ENCODE measurements around the gene CFAP97. TPM values are rescaled to one million over a fixed set of nuclear protein-coding genes. Genes with fewer than 3 reads are reported as not detected.

CFAP97 gene
- total and polyA plus RNA-seq, 2 donors (not counting 1 experiment from before 2014, with no cell fraction given) = 39.3 to 50.8 TPM

DNA sequence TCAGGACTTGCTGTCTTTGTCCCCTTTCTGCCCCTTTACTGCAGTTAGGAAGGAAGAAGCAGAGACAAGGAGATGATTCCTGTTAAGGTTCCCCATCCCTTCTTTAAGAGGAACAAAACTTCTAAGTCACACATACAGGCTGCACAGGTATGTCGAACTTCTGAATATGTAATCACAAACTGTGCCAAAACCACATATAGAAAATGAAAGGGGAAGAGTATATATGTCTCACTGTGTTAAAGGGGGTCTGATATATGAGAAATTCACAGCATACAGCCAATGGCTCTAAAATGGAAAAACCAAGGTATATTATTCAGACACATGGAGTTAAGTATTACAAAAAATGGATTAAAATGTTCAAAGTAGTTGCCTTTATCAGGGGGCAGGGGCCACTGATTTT lies 11.7 kb downstream of the CFAP97 start:
- Histone ChIP-seq H3K36me3 (ENCODE audit: control insufficient read depth, insufficient read depth, low read length) (peaks cover 6% of the 10 kb centered on the region), H3K9ac (ENCODE audit: insufficient read depth, low read length) (no peak overlapping the region), H3K4me1 (ENCODE audit: control insufficient read depth, extremely low read depth, insufficient read depth, low read length) (no peaks in the 10 kb centered on the region), H3K4me2 (ENCODE audit: extremely low read depth, insufficient read depth, low read length) (no peak overlapping the region), H2AFZ (ENCODE audit: low read length) (no peak overlapping the region), H3K9me3 (ENCODE audit: control insufficient read depth, insufficient read depth, low read depth, low read length) (no peaks in the 10 kb centered on the region), H3K27ac (ENCODE audit: insufficient read depth, low read length) (no peak overlapping the region), H3K4me3 (replicated peaks in 1 of 4; ENCODE audit: control extremely low read depth in 1 of 4, insufficient read depth in 1 of 4, low read depth in 3 of 4, low read length in 4 of 4) (no peak overlapping the region), H4K20me1 (ENCODE audit: control insufficient read depth, extremely low read depth, insufficient read depth, low read length) (no peaks in the 10 kb centered on the region), H3K27me3 (ENCODE audit: control insufficient read depth, insufficient read depth, low read length) (no peaks in the 10 kb centered on the region), H3K79me2 (ENCODE audit: control insufficient read depth, insufficient read depth, low read length) (peaks cover 3% of the 10 kb centered on the region)
- TF ChIP-seq EZH2 (IDR thresholded peaks at IDR 0.05; ENCODE audit: low read length, missing control alignments) = no peak
- TF ChIP-seq, protein P1, sequence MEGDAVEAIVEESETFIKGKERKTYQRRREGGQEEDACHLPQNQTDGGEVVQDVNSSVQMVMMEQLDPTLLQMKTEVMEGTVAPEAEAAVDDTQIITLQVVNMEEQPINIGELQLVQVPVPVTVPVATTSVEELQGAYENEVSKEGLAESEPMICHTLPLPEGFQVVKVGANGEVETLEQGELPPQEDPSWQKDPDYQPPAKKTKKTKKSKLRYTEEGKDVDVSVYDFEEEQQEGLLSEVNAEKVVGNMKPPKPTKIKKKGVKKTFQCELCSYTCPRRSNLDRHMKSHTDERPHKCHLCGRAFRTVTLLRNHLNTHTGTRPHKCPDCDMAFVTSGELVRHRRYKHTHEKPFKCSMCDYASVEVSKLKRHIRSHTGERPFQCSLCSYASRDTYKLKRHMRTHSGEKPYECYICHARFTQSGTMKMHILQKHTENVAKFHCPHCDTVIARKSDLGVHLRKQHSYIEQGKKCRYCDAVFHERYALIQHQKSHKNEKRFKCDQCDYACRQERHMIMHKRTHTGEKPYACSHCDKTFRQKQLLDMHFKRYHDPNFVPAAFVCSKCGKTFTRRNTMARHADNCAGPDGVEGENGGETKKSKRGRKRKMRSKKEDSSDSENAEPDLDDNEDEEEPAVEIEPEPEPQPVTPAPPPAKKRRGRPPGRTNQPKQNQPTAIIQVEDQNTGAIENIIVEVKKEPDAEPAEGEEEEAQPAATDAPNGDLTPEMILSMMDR (conservative IDR thresholded peaks at IDR 0.05 in 1 of 2, IDR thresholded peaks at IDR 0.05 in 1 of 2; ENCODE audit: low read depth in 1 of 2, low read length in 2 of 2) = no peak
- no peak for DNase-seq (ENCODE audit: low read depth in 2 of 2)

DNA sequence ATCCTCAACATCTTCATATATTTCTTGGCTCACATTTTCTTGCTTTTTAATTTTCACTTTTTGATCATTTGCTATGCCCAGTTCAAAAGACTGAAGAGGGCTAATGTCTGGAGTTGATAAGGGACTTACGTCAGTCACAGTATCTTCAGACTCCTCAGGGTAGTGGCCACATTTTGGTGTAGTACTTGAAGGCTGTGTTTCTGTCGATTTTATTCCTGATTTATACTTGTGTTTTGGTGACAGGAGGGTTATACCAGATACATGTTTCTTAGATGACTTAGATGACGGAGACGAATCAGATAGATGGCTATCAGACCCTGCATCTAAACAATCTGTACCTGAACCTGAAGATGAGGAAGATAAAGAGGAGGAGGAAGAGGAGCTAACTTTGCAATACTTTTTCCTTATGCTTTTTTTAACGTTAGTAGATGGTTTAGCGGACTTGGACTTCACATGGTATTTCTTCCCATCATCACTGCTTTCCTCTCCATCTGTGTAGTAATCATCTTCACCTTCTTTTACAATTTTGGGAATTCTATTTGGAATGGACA lies 13.4 kb downstream of the CFAP97 start:
- H2AFZ ChIP-seq (ENCODE audit: low read length) = no peak overlapping the region
- H4K20me1 ChIP-seq (ENCODE audit: control insufficient read depth, extremely low read depth, insufficient read depth, low read length) = no peaks in the 10 kb centered on the region
- no peaks in the 10 kb centered on the region for H3K27me3 ChIP-seq (ENCODE audit: control insufficient read depth, insufficient read depth, low read length)
- no peak overlapping the region for H3K9ac ChIP-seq (ENCODE audit: insufficient read depth, low read length)
- H3K4me1 ChIP-seq (ENCODE audit: control insufficient read depth, extremely low read depth, insufficient read depth, low read length) = no peaks in the 10 kb centered on the region
- no peak overlapping the region for H3K4me3 ChIP-seq (replicated peaks in 1 of 4; ENCODE audit: control extremely low read depth in 1 of 4, insufficient read depth in 1 of 4, low read depth in 3 of 4, low read length in 4 of 4)
- H3K27ac ChIP-seq (ENCODE audit: insufficient read depth, low read length) = no peak overlapping the region
- no peak for TF ChIP-seq EZH2 (IDR thresholded peaks at IDR 0.05; ENCODE audit: low read length, missing control alignments)
- TF ChIP-seq, protein P1 (conservative IDR thresholded peaks at IDR 0.05 in 1 of 2, IDR thresholded peaks at IDR 0.05 in 1 of 2; ENCODE audit: low read depth in 1 of 2, low read length in 2 of 2) = no peak
- peaks cover 6% of the 10 kb centered on the region for H3K36me3 ChIP-seq (ENCODE audit: control insufficient read depth, insufficient read depth, low read length)
- no peak for DNase-seq (ENCODE audit: low read depth in 2 of 2)
- no peaks in the 10 kb centered on the region for H3K9me3 ChIP-seq (ENCODE audit: control insufficient read depth, insufficient read depth, low read depth, low read length)
- H3K4me2 ChIP-seq (ENCODE audit: extremely low read depth, insufficient read depth, low read length) = no peak overlapping the region
- peaks cover 3% of the 10 kb centered on the region for H3K79me2 ChIP-seq (ENCODE audit: control insufficient read depth, insufficient read depth, low read length)

DNA sequence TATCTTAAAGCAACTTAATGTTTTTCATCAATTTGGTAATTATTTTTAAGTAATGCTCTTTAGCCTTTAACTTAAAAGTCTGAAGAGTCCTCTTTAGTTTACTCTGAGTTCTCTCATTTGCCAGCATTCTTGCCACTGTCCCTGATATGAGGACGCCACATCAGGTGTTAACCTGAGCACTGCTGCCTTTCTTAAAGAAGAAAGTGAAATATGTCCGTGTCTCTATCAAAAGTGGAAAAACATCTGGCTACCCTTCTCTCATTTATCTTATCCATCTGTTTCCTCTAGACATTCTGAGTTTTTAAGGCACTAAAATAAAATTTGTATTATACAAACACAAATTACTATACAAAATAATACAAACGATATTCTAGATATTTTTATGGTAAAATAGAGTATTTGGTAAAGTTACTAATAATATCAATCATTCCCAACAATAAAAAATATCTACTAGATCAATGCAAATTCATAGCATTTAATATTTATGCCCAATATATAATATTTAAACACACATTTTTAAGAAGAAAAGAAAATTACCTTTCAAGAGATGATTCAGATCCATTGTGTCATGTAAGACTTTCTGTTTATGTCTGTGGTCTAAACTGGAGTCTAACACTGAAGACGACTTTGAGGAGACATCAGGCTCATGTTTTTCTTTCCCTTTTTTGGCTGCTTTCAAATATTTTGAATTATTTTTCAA lies 14.0 kb downstream of the CFAP97 start:
- H3K9me3 ChIP-seq (ENCODE audit: control insufficient read depth, insufficient read depth, low read depth, low read length) = no peaks in the 10 kb centered on the region
- no peak overlapping the region for H2AFZ ChIP-seq (ENCODE audit: low read length)
- peaks cover 2% of the 10 kb centered on the region for H3K79me2 ChIP-seq (ENCODE audit: control insufficient read depth, insufficient read depth, low read length)
- H3K4me3 ChIP-seq (replicated peaks in 1 of 4; ENCODE audit: control extremely low read depth in 1 of 4, insufficient read depth in 1 of 4, low read depth in 3 of 4, low read length in 4 of 4) = no peak overlapping the region
- no peak overlapping the region for H3K9ac ChIP-seq (ENCODE audit: insufficient read depth, low read length)
- no peak overlapping the region for H3K4me2 ChIP-seq (ENCODE audit: extremely low read depth, insufficient read depth, low read length)
- H3K27ac ChIP-seq (ENCODE audit: insufficient read depth, low read length) = no peak overlapping the region
- H4K20me1 ChIP-seq (ENCODE audit: control insufficient read depth, extremely low read depth, insufficient read depth, low read length) = no peaks in the 10 kb centered on the region
- TF ChIP-seq, protein P1 (conservative IDR thresholded peaks at IDR 0.05 in 1 of 2, IDR thresholded peaks at IDR 0.05 in 1 of 2; ENCODE audit: low read depth in 1 of 2, low read length in 2 of 2) = no peak
- no peak for TF ChIP-seq EZH2 (IDR thresholded peaks at IDR 0.05; ENCODE audit: low read length, missing control alignments)
- H3K27me3 ChIP-seq (ENCODE audit: control insufficient read depth, insufficient read depth, low read length) = no peaks in the 10 kb centered on the region
- no peak for DNase-seq (ENCODE audit: low read depth in 2 of 2)
- no peaks in the 10 kb centered on the region for H3K4me1 ChIP-seq (ENCODE audit: control insufficient read depth, extremely low read depth, insufficient read depth, low read length)
- peaks cover 6% of the 10 kb centered on the region for H3K36me3 ChIP-seq (ENCODE audit: control insufficient read depth, insufficient read depth, low read length)

All from fibroblast of lung (primary cell).